Panc1 (cell line): ENCODE data around the gene IQCF2. TPM values are rescaled to one million over a fixed set of nuclear protein-coding genes. Genes with fewer than 3 reads are reported as not detected.

Source experiments
- ATAC-seq: fragments of 200-7000 bp; cut with Tn5 transposase; 2 replicates; pipeline ENCODE4 v1.9.1; 2020; ENCODE audit warnings: mild to moderate bottlenecking, moderate library complexity
- BruUV-seq: library from RNA; stranded (reverse); fragments of 400-500 nt; replicated peaks from 2 replicates; lab custom pipeline; 2021; lab: Mats Ljungman, UMichigan
- CTCF ChIA-PET: fragments of 300-600 bp; sonication (Branson Sonifier 250); formaldehyde crosslinking; loops from one replicate; lab custom pipeline; 2022; ENCODE audit warnings: antibody characterized with exemption; lab: Charles Lee
- POLR2A ChIA-PET: fragments of 300-600 bp; sonication (Branson Sonifier 250); formaldehyde crosslinking; loops from one replicate; lab custom pipeline; 2022; ENCODE audit warnings: antibody characterized with exemption; lab: Charles Lee
- DNase-seq: peaks from one replicate; pipeline ENCODE4 v3.0.0-alpha.2; 2010; ENCODE audit warnings: low read depth, low spot score
- H3K27ac ChIP-seq: 2 replicates; pipeline ENCODE4 v1.5.1; 2011; ENCODE audit warnings: mild to moderate bottlenecking, low read length, inconsistent platforms
- H3K27me3 ChIP-seq: fragments of 200-500 bp; sonication (Bioruptor generic); 2 replicates; pipeline ENCODE4 v1.6.0; 2014; ENCODE audit warnings: low read length, inconsistent platforms; ENCODE audit not compliant: control insufficient read depth, insufficient read depth
- H3K36me3 ChIP-seq: fragments of 200-500 bp; sonication (Bioruptor generic); 2 replicates; pipeline ENCODE4 v1.5.1; 2014; ENCODE audit warnings: inconsistent platforms, mild to moderate bottlenecking, low read length, moderate library complexity; ENCODE audit not compliant: control insufficient read depth, insufficient read depth
- H3K4me1 ChIP-seq: 2 replicates; pipeline ENCODE4 v1.5.1; 2011; ENCODE audit warnings: inconsistent platforms, mild to moderate bottlenecking, low read length, moderate library complexity; ENCODE audit not compliant: control insufficient read depth, insufficient read depth
- H3K4me3 ChIP-seq, 2 experiments: 2 replicates each; pipeline ENCODE4 v1.5.1; 2011 to 2012; ENCODE audit warnings: low read depth in 2 of 2, low read length in 2 of 2, mild to moderate bottlenecking in 2 of 2, inconsistent platforms in 1 of 2, moderate library complexity in 1 of 2
- H3K9me3 ChIP-seq: fragments of 200-500 bp; sonication (Bioruptor generic); 2 replicates; pipeline ENCODE4 v1.5.1; 2014; ENCODE audit warnings: low read depth, mild to moderate bottlenecking, inconsistent platforms, low read length, moderate library complexity; ENCODE audit not compliant: control insufficient read depth, insufficient read depth
- POLR2AphosphoS5 ChIP-seq: IDR thresholded peaks from 2 replicates; pipeline ENCODE4 v1.6.1; 2012; ENCODE audit warnings: mild to moderate bottlenecking, low read depth, low read length, moderate library complexity
- SIN3A ChIP-seq: IDR thresholded peaks from 2 replicates; pipeline ENCODE4 v1.6.1; 2012; ENCODE audit warnings: low read depth, mild to moderate bottlenecking, low read length, moderate library complexity, borderline replicate concordance; ENCODE audit not compliant: insufficient read depth
- TCF7L2 ChIP-seq: IDR thresholded peaks from 2 replicates; pipeline ENCODE4 v1.6.1; 2011; ENCODE audit warnings: mild to moderate bottlenecking, low read depth, low read length, inconsistent platforms
- in situ Hi-C: cut with HindIII; loops from 2 replicates; pipeline ENCODE4 v1.10.0; 2016; ENCODE audit warnings: low sequenced_read_pairs, low pct_unique_long_range_greater_than_20kb
- intact Hi-C: fragments of 100-400 bp; cut with micrococcal nuclease; formaldehyde crosslinking; loops from one replicate; pipeline ENCODE4 v1.10.0; 2022; ENCODE audit not compliant: unreplicated experiment
- total RNA-seq: library from RNA; stranded (reverse); gene quantifications from one replicate; pipeline ENCODE4 v1.2.1, GENCODE V29; 2021; ENCODE audit not compliant: unreplicated experiment
- TF ChIP-seq, protein P1 (sequence below), 2 experiments: IDR thresholded peaks; 2 replicates each; pipeline ENCODE4 v1.6.1; 2011 to 2012; ENCODE audit warnings: low read depth in 2 of 2, control low read depth in 1 of 2, low read length in 1 of 2, mild to moderate bottlenecking in 1 of 2, moderate library complexity in 1 of 2; ENCODE audit not compliant: insufficient read depth in 1 of 2
- TF ChIP-seq, protein P2 (sequence below): fragments of 450-650 bp; IDR thresholded peaks from 2 replicates; pipeline ENCODE4 v1.5.1; 2017; ENCODE audit warnings: mild to moderate bottlenecking

The IQCF2 gene
- total RNA-seq, 1 experiment from 2014 or later: not detected

- Histone ChIP-seq H3K4me3 (no peak overlapping the region), H3K27me3 (no peaks in the 10 kb centered on the region), H3K27ac (no peak overlapping the region), H3K9me3 (no peaks in the 10 kb centered on the region), H3K36me3 (no peaks in the 10 kb centered on the region), H3K4me1 (no peaks in the 10 kb centered on the region)
- in situ Hi-C loops: no loop called here
- intact Hi-C loops: no loop called here
- CTCF ChIA-PET: no interaction called here
- POLR2A ChIA-PET: no interaction called here
- no TSS peak for BruUV-seq
- DNase-seq (no peak), ATAC-seq (no peak)
- TF ChIP-seq POLR2AphosphoS5 (no peak), TCF7L2 (no peak), SIN3A (no peak)
- TF ChIP-seq, protein P1, sequence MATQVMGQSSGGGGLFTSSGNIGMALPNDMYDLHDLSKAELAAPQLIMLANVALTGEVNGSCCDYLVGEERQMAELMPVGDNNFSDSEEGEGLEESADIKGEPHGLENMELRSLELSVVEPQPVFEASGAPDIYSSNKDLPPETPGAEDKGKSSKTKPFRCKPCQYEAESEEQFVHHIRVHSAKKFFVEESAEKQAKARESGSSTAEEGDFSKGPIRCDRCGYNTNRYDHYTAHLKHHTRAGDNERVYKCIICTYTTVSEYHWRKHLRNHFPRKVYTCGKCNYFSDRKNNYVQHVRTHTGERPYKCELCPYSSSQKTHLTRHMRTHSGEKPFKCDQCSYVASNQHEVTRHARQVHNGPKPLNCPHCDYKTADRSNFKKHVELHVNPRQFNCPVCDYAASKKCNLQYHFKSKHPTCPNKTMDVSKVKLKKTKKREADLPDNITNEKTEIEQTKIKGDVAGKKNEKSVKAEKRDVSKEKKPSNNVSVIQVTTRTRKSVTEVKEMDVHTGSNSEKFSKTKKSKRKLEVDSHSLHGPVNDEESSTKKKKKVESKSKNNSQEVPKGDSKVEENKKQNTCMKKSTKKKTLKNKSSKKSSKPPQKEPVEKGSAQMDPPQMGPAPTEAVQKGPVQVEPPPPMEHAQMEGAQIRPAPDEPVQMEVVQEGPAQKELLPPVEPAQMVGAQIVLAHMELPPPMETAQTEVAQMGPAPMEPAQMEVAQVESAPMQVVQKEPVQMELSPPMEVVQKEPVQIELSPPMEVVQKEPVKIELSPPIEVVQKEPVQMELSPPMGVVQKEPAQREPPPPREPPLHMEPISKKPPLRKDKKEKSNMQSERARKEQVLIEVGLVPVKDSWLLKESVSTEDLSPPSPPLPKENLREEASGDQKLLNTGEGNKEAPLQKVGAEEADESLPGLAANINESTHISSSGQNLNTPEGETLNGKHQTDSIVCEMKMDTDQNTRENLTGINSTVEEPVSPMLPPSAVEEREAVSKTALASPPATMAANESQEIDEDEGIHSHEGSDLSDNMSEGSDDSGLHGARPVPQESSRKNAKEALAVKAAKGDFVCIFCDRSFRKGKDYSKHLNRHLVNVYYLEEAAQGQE (IDR thresholded peaks at IDR 0.05; ENCODE audit: insufficient read depth in 1 of 2, low read depth in 2 of 2, low read length in 1 of 2): no peak
- TF ChIP-seq, protein P2, sequence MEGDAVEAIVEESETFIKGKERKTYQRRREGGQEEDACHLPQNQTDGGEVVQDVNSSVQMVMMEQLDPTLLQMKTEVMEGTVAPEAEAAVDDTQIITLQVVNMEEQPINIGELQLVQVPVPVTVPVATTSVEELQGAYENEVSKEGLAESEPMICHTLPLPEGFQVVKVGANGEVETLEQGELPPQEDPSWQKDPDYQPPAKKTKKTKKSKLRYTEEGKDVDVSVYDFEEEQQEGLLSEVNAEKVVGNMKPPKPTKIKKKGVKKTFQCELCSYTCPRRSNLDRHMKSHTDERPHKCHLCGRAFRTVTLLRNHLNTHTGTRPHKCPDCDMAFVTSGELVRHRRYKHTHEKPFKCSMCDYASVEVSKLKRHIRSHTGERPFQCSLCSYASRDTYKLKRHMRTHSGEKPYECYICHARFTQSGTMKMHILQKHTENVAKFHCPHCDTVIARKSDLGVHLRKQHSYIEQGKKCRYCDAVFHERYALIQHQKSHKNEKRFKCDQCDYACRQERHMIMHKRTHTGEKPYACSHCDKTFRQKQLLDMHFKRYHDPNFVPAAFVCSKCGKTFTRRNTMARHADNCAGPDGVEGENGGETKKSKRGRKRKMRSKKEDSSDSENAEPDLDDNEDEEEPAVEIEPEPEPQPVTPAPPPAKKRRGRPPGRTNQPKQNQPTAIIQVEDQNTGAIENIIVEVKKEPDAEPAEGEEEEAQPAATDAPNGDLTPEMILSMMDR: no peak
Observed at GRCh38 chr3:51830836-51831385, 30.5 kb upstream of the IQCF2 start.

DNA sequence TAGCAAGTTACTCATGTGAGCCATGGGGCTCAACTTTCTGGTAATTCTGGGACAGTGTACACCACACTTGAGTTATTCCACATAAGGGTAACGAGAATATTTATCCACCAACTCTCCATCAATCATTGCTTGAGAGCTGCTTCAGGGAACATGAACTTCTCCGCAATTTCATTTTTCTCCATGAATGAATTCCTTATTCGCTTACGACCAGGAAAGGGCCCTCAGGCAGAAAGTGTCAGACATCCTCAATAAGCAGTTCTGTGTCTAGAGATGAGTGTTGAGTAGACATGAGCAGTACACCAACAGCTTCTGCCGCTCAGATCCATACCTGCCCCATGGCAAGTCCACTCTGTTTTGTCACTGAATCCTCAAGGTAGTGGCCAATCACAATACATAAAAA is 24.8 kb upstream of the IQCF2 start:
- ChIA-PET CTCF (no interaction called here), POLR2A (no interaction called here)
- BruUV-seq: no TSS peak
- H3K9me3 ChIP-seq: no peaks in the 10 kb centered on the region
- peaks cover 2% of the 10 kb centered on the region; the same call in 1 of the 2 replicates for H3K27me3 ChIP-seq
- no peak for DNase-seq
- H3K36me3 ChIP-seq: no peaks in the 10 kb centered on the region
- in situ Hi-C loops: no loop called here
- H3K27ac ChIP-seq: no peak overlapping the region
- TF ChIP-seq POLR2AphosphoS5 (no peak), SIN3A (no peak), TCF7L2 (no peak)
- TF ChIP-seq, protein P2: no peak
- TF ChIP-seq, protein P1 (IDR thresholded peaks at IDR 0.05; ENCODE audit: insufficient read depth in 1 of 2, low read depth in 2 of 2, low read length in 1 of 2): no peak
- intact Hi-C loops: no loop called here
- H3K4me3 ChIP-seq: no peak overlapping the region
- H3K4me1 ChIP-seq: no peaks in the 10 kb centered on the region
- ATAC-seq: no peak
